K562 (cell line): ENCODE results near the gene ST6GALNAC3. TPM values are rescaled to one million over a fixed set of nuclear protein-coding genes. Genes with fewer than 3 reads are reported as not detected.

Experiments used
- ATAC-seq: fragments of 200-7000 bp; cut with Tn5 transposase; 3 replicates; pipeline ENCODE4 v1.9.1; 2020; ENCODE audit warnings: moderate library complexity
- BruUV-seq: library from RNA; stranded (reverse); fragments of 400-500 nt; replicated peaks from 2 replicates; lab custom pipeline; 2021; lab: Mats Ljungman, UMichigan
- CTCF ChIA-PET: fragments of 300-600 bp; formaldehyde crosslinking; extraction: SDS; loops from one replicate; lab custom pipeline; 2021; ENCODE audit warnings: low intra/inter-chr PET ratio; lab: Yijun Ruan, JAX
- POLR2A ChIA-PET: fragments of 300-600, 350-650 bp; sonication (Branson Sonifier 250); formaldehyde crosslinking; extraction: SDS; loops from one replicate; lab custom pipeline; 2021; ENCODE audit warnings: antibody characterized with exemption, inconsistent platforms; lab: Yijun Ruan, JAX
- DNase-seq, 4 experiments: peaks; one replicate each; pipeline versions ENCODE4 v3.0.0 to v3.0.0-alpha.2; 2011 to 2018; ENCODE audit warnings: low spot score in 3 of 4, mixed read lengths in 3 of 4; ENCODE audit errors: extremely low read depth in 1 of 4
- FAIRE-seq: peaks from 2 replicates; lab custom pipeline; 2011; peaks lifted over from hg19 to GRCh38; lab: Jason Lieb, UNC
- H2AFZ ChIP-seq: 2 replicates; pipeline ENCODE4 v1.6.0; 2011; ENCODE audit warnings: low read depth, low read length, control low read depth, inconsistent platforms
- H3K27ac ChIP-seq: fragments of 200-600 bp; 3 replicates; pipeline ENCODE4 v1.8.0; 2011; ENCODE audit warnings: low read depth, mild to moderate bottlenecking, control low read depth, inconsistent platforms, low read length, moderate library complexity, mixed read lengths; ENCODE audit errors: extremely low read depth
- H3K27me3 ChIP-seq, 2 experiments: fragments of 300-600 bp in 1 of 2; 2 replicates in 1 of 2; 3 replicates in 1 of 2; pipeline versions ENCODE4 v1.6.0 to v1.8.0; 2011; ENCODE audit warnings: inconsistent platforms in 2 of 2, low read length in 2 of 2, mild to moderate bottlenecking in 1 of 2, mixed read lengths in 1 of 2, moderate library complexity in 1 of 2; ENCODE audit not compliant: control insufficient read depth in 2 of 2, insufficient read depth in 2 of 2
- H3K36me3 ChIP-seq: fragments of 300-600 bp; 3 replicates; pipeline ENCODE4 v1.8.0; 2011; ENCODE audit warnings: mild to moderate bottlenecking, low read length, inconsistent platforms; ENCODE audit not compliant: control insufficient read depth, insufficient read depth
- H3K4me1 ChIP-seq, 2 experiments: fragments of 200-600 bp in 1 of 2; replicated peaks in 1 of 2; 2 replicates in 1 of 2; 3 replicates in 1 of 2; pipeline versions ENCODE4 v1.5.1 to v1.8.0; 2011; ENCODE audit warnings: inconsistent platforms in 2 of 2, low read length in 2 of 2, mild to moderate bottlenecking in 1 of 2, mixed read lengths in 1 of 2, moderate library complexity in 1 of 2; ENCODE audit not compliant: control insufficient read depth in 2 of 2, insufficient read depth in 2 of 2
- H3K4me2 ChIP-seq: 2 replicates; pipeline ENCODE4 v1.6.1; 2011; ENCODE audit warnings: low read length, control low read depth, inconsistent platforms, mixed read lengths; ENCODE audit not compliant: insufficient read depth
- H3K4me3 ChIP-seq: fragments of 200-600 bp; sonication (generic), shearing (Covaris generic); 2 replicates; pipeline ENCODE4 v1.5.1; 2016; ENCODE audit warnings: control low read depth, inconsistent platforms
- H3K79me2 ChIP-seq: fragments of 200-600 bp; 3 replicates; pipeline ENCODE4 v1.8.0; 2011; ENCODE audit warnings: low read length, inconsistent platforms; ENCODE audit not compliant: control insufficient read depth, insufficient read depth
- H3K9ac ChIP-seq, 2 experiments: 2 replicates each; pipeline versions ENCODE4 v1.6.0 to v1.6.1; 2011; ENCODE audit warnings: low read depth in 2 of 2, low read length in 2 of 2, control low read depth in 1 of 2, inconsistent platforms in 1 of 2, mild to moderate bottlenecking in 1 of 2, mixed read lengths in 1 of 2; ENCODE audit not compliant: insufficient read depth in 1 of 2
- H3K9me1 ChIP-seq: one replicate; pipeline ENCODE4 v1.6.0; 2011; ENCODE audit warnings: inconsistent platforms, mild to moderate bottlenecking, low read length, moderate library complexity; ENCODE audit not compliant: control insufficient read depth, insufficient read depth
- H3K9me3 ChIP-seq: replicated peaks from 2 replicates; pipeline ENCODE4 v1.5.1; 2011; ENCODE audit warnings: low read depth, low read length, inconsistent platforms; ENCODE audit not compliant: control insufficient read depth, insufficient read depth
- H4K20me1 ChIP-seq: replicated peaks from 2 replicates; pipeline ENCODE4 v1.6.1; 2011; ENCODE audit warnings: low read length, inconsistent platforms, mixed read lengths; ENCODE audit not compliant: control insufficient read depth, insufficient read depth
- CSDE1 ChIP-seq, 2 experiments: fragments of 450-650 bp; IDR thresholded peaks; 2 replicates each; pipeline ENCODE4 v1.6.1; 2016; ENCODE audit warnings: mild to moderate bottlenecking in 1 of 2
- FIP1L1 ChIP-seq: fragments of 200-400 bp; formaldehyde crosslinking; IDR thresholded peaks from 2 replicates; pipeline ENCODE4 v1.6.1; 2018; ENCODE audit warnings: mild to moderate bottlenecking, low read depth, low read length; ENCODE audit not compliant: poor library complexity, severe bottlenecking
- JUN ChIP-seq, 2 experiments: sonication (generic) in 1 of 2; formaldehyde crosslinking in 1 of 2; IDR thresholded peaks; 2 replicates each; pipeline versions ENCODE4 v1.6.1 to v1.8.0; 2012 to 2022; ENCODE audit warnings: borderline replicate concordance in 2 of 2, mild to moderate bottlenecking in 2 of 2, improper control_type of control experiment in 1 of 2, low read depth in 1 of 2, low read length in 1 of 2, missing genetic modification reagents in 1 of 2
- SIRT6 ChIP-seq: IDR thresholded peaks from one replicate; pipeline ENCODE4 v1.6.1; 2012; ENCODE audit warnings: low read depth, mild to moderate bottlenecking, control low read depth, inconsistent platforms, low read length, moderate library complexity
- TEAD4 ChIP-seq, 2 experiments: sonication (generic) in 1 of 2; formaldehyde crosslinking in 1 of 2; IDR thresholded peaks; 2 replicates each; pipeline versions ENCODE4 v1.6.1 to v1.8.0; 2012 to 2022; ENCODE audit warnings: borderline replicate concordance in 1 of 2, inconsistent platforms in 1 of 2, low read length in 1 of 2, mild to moderate bottlenecking in 1 of 2, missing genetic modification reagents in 1 of 2
- ZNF436 ChIP-seq: fragments of 250-450, 450-650 bp; sonication (Bioruptor Pico); formaldehyde crosslinking; IDR thresholded peaks from 2 replicates; pipeline ENCODE4 v1.7.0; 2020; ENCODE audit warnings: mild to moderate bottlenecking
- in situ Hi-C: fragments of 300-500 bp; cut with MboI; formaldehyde crosslinking; loops from 4 replicates; pipeline ENCODE4 v1.15.0; 2018; ENCODE audit warnings: inconsistent platforms, mixed read lengths
- intact Hi-C: fragments of 100-400 bp; cut with micrococcal nuclease; formaldehyde crosslinking; loops from 2 replicates; pipeline ENCODE4 v1.14.2; 2022
- polyA plus RNA-seq, 8 experiments: library from polyadenylated mRNA; depleted of rRNA in 4 of 8; stranded (reverse) in 5 of 8; unstranded in 3 of 8; fragments of >200 nt; fragmentation: Nextera tagmentation in 2 of 8; fragmentation: Illumina TruSeq in 1 of 8; extraction: Ambion mirVana in 2 of 8; extraction: Trizol in 1 of 8; gene quantifications; 2 replicates each; pipeline versions ENCODE4 v1.2.1 to v1.2.3, GENCODE V29; 2011 to 2014; ENCODE audit warnings: inconsistent platforms in 1 of 8, missing spikeins in 1 of 8
- total RNA-seq, 7 experiments: library from RNA; depleted of rRNA in 6 of 7; stranded (reverse); fragments of >200 nt in 6 of 7; fragmentation: Illumina TruSeq in 2 of 7; extraction: Trizol in 2 of 7; gene quantifications; 2 replicates each; pipeline versions ENCODE4 v1.2.1 to v1.2.3, GENCODE V29; 2011 to 2021; ENCODE audit warnings: low replicate concordance in 1 of 7
- TF ChIP-seq, protein P1 (sequence below): sonication (generic); formaldehyde crosslinking; IDR thresholded peaks from 2 replicates; pipeline ENCODE4 v1.8.1; 2022; ENCODE audit warnings: missing genetic modification reagents
- TF ChIP-seq, protein P2 (sequence below): fragments of 200-800 bp; sonication (Bioruptor generic); IDR thresholded peaks from 2 replicates; pipeline ENCODE4 v1.6.1; 2016; ENCODE audit warnings: missing genetic modification characterization, missing compliant biosample characterization
- TF ChIP-seq, protein P3 (sequence below): fragments of 200-800 bp; sonication (Bioruptor generic); IDR thresholded peaks from 2 replicates; pipeline ENCODE4 v1.6.1; 2017; ENCODE audit warnings: missing genetic modification characterization, missing compliant biosample characterization
- TF ChIP-seq, protein P4 (sequence below): fragments of 250-450 bp; sonication (Bioruptor Pico); IDR thresholded peaks from 2 replicates; pipeline ENCODE4 v1.4.0; 2020; ENCODE audit warnings: mild to moderate bottlenecking

The ST6GALNAC3 gene
- total and polyA plus RNA-seq, 9 of the 15 experiments (the other 6 are each of a cell fraction or from before 2014, with no cell fraction given), result 0.04 to 0.29 (median 0.18) TPM; not detected in 6

DNA sequence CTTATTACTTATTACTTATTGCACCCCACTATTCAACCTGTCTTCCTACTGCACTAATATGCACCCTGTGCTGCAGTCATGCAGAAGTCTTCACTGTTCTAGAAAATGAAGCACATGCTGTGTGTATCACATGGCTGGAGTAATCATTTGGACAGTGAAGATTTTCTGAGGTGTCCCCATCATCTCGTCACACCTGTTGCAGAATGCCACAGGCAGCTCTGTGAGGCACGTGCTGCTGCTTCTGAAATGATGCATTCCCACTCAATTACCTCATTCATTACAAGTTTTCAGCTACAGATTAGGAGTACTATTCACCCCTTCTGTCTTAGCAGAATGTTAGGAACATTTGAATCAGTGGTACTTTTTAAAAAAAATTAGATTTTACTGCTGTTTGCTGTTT, 467.1 kb downstream of the ST6GALNAC3 start (continued):
- TF ChIP-seq, protein P1, sequence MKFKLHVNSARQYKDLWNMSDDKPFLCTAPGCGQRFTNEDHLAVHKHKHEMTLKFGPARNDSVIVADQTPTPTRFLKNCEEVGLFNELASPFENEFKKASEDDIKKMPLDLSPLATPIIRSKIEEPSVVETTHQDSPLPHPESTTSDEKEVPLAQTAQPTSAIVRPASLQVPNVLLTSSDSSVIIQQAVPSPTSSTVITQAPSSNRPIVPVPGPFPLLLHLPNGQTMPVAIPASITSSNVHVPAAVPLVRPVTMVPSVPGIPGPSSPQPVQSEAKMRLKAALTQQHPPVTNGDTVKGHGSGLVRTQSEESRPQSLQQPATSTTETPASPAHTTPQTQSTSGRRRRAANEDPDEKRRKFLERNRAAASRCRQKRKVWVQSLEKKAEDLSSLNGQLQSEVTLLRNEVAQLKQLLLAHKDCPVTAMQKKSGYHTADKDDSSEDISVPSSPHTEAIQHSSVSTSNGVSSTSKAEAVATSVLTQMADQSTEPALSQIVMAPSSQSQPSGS (CRISPR knock-in tag), result no peak
- no peak for TF ChIP-seq JUN (IDR thresholded peaks at IDR 0.05; ENCODE audit: borderline replicate concordance, low read depth, low read length)
- TF ChIP-seq JUN (CRISPR knock-in tag; IDR thresholded peaks at IDR 0.05; ENCODE audit: borderline replicate concordance), result no peak

DNA sequence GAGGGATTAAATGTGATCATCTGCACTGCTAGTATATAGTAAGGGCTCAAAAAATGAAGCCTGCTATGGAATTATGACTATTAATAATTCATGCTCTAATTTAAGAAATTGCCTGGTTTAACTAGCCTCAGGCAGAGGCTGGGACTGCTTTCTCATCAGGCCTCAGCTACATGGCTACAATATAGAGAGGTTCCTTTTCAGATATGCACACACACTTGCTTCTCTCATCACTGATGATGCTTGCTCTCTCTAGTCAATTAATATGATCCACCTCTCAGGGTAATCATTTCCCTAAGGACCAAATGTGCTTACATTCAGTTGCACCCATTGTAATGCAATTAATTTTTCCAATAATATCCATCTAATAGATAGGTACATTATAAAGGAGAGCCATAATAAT, 467.8 kb downstream of the ST6GALNAC3 start:
- H3K36me3 ChIP-seq, result no peaks in the 10 kb centered on the region
- H3K4me1 ChIP-seq, result no peaks in the 10 kb centered on the region
- no peaks in the 10 kb centered on the region for H3K79me2 ChIP-seq
- H3K9me3 ChIP-seq, result no peaks in the 10 kb centered on the region
- intact Hi-C loops, result no loop called here
- H3K9ac ChIP-seq, result no peak overlapping the region
- no peak overlapping the region for H2AFZ ChIP-seq
- H3K27me3 ChIP-seq, result no peaks in the 10 kb centered on the region
- no peaks in the 10 kb centered on the region for H4K20me1 ChIP-seq
- ChIA-PET CTCF (no interaction called here), POLR2A (no interaction called here)
- FAIRE-seq (no peak), ATAC-seq (no peak), DNase-seq (no peak)
- no peak overlapping the region for H3K27ac ChIP-seq
- in situ Hi-C loops, result no loop called here
- BruUV-seq, result no TSS peak
- no peak overlapping the region for H3K4me3 ChIP-seq
- no peak overlapping the region for H3K4me2 ChIP-seq
- H3K9me1 ChIP-seq, result no peaks in the 10 kb centered on the region
- TF ChIP-seq FIP1L1, result no peak
- TF ChIP-seq CSDE1 (IDR thresholded peaks at IDR 0.05), result no peak
- no peak for TF ChIP-seq SIRT6
- TF ChIP-seq, protein P2, sequence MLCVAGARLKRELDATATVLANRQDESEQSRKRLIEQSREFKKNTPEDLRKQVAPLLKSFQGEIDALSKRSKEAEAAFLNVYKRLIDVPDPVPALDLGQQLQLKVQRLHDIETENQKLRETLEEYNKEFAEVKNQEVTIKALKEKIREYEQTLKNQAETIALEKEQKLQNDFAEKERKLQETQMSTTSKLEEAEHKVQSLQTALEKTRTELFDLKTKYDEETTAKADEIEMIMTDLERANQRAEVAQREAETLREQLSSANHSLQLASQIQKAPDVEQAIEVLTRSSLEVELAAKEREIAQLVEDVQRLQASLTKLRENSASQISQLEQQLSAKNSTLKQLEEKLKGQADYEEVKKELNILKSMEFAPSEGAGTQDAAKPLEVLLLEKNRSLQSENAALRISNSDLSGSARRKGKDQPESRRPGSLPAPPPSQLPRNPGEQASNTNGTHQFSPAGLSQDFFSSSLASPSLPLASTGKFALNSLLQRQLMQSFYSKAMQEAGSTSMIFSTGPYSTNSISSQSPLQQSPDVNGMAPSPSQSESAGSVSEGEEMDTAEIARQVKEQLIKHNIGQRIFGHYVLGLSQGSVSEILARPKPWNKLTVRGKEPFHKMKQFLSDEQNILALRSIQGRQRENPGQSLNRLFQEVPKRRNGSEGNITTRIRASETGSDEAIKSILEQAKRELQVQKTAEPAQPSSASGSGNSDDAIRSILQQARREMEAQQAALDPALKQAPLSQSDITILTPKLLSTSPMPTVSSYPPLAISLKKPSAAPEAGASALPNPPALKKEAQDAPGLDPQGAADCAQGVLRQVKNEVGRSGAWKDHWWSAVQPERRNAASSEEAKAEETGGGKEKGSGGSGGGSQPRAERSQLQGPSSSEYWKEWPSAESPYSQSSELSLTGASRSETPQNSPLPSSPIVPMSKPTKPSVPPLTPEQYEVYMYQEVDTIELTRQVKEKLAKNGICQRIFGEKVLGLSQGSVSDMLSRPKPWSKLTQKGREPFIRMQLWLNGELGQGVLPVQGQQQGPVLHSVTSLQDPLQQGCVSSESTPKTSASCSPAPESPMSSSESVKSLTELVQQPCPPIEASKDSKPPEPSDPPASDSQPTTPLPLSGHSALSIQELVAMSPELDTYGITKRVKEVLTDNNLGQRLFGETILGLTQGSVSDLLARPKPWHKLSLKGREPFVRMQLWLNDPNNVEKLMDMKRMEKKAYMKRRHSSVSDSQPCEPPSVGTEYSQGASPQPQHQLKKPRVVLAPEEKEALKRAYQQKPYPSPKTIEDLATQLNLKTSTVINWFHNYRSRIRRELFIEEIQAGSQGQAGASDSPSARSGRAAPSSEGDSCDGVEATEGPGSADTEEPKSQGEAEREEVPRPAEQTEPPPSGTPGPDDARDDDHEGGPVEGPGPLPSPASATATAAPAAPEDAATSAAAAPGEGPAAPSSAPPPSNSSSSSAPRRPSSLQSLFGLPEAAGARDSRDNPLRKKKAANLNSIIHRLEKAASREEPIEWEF (CRISPR knock-in tag), result no peak
- TF ChIP-seq, protein P3, sequence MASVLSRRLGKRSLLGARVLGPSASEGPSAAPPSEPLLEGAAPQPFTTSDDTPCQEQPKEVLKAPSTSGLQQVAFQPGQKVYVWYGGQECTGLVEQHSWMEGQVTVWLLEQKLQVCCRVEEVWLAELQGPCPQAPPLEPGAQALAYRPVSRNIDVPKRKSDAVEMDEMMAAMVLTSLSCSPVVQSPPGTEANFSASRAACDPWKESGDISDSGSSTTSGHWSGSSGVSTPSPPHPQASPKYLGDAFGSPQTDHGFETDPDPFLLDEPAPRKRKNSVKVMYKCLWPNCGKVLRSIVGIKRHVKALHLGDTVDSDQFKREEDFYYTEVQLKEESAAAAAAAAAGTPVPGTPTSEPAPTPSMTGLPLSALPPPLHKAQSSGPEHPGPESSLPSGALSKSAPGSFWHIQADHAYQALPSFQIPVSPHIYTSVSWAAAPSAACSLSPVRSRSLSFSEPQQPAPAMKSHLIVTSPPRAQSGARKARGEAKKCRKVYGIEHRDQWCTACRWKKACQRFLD (CRISPR knock-in tag), result no peak
- no peak for TF ChIP-seq ZNF436 (CRISPR knock-in tag)
- TF ChIP-seq, protein P4, sequence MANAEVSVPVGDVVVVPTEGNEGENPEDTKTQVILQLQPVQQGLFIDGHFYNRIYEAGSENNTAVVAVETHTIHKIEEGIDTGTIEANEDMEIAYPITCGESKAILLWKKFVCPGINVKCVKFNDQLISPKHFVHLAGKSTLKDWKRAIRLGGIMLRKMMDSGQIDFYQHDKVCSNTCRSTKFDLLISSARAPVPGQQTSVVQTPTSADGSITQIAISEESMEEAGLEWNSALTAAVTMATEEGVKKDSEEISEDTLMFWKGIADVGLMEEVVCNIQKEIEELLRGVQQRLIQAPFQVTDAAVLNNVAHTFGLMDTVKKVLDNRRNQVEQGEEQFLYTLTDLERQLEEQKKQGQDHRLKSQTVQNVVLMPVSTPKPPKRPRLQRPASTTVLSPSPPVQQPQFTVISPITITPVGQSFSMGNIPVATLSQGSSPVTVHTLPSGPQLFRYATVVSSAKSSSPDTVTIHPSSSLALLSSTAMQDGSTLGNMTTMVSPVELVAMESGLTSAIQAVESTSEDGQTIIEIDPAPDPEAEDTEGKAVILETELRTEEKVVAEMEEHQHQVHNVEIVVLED, result no peak
- no peak for TF ChIP-seq TEAD4 (IDR thresholded peaks at IDR 0.05; ENCODE audit: low read length)
- TF ChIP-seq TEAD4 (CRISPR knock-in tag; IDR thresholded peaks at IDR 0.05; ENCODE audit: borderline replicate concordance), result no peak
